ACC112 (cell line): ENCODE results near the gene TLL1.

Experiments used
- H2AFZ ChIP-seq: fragments of 200-600 bp; sonication (generic); one replicate; pipeline ENCODE4 v1.6.0; 2017; ENCODE audit warnings: antibody characterized with exemption, low read length; ENCODE audit not compliant: unreplicated experiment
- H3K27ac ChIP-seq: fragments of 200-600 bp; sonication (generic); 2 replicates; pipeline ENCODE4 v1.5.1; 2014; ENCODE audit warnings: low read depth, mild to moderate bottlenecking, antibody characterized with exemption, low read length, moderate library complexity
- H3K27me3 ChIP-seq: fragments of 200-600 bp; sonication (generic); 2 replicates; pipeline ENCODE4 v1.6.1; 2014; ENCODE audit warnings: mild to moderate bottlenecking, antibody characterized with exemption, low read length, moderate library complexity, mixed read lengths; ENCODE audit not compliant: insufficient read depth
- H3K36me3 ChIP-seq: fragments of 200-600 bp; sonication (generic); 2 replicates; pipeline ENCODE4 v1.6.1; 2016; ENCODE audit warnings: mild to moderate bottlenecking, antibody characterized with exemption, low read length, moderate library complexity, mixed read lengths; ENCODE audit not compliant: insufficient read depth
- H3K4me1 ChIP-seq: fragments of 200-600 bp; sonication (generic); one replicate; pipeline ENCODE4 v1.6.1; 2016; ENCODE audit warnings: low read length, mixed read lengths; ENCODE audit not compliant: insufficient read depth, unreplicated experiment, control insufficient read depth
- H3K4me3 ChIP-seq: fragments of 200-600 bp; sonication (generic); 2 replicates; pipeline ENCODE4 v1.5.1; 2014; ENCODE audit warnings: mild to moderate bottlenecking, low read depth, low read length
- H3K79me2 ChIP-seq: fragments of 200-600 bp; sonication (generic); one replicate; pipeline ENCODE4 v1.6.0; 2016; ENCODE audit warnings: low read length; ENCODE audit not compliant: control insufficient read depth, unreplicated experiment, insufficient read depth

TLL1 gene

DNA sequence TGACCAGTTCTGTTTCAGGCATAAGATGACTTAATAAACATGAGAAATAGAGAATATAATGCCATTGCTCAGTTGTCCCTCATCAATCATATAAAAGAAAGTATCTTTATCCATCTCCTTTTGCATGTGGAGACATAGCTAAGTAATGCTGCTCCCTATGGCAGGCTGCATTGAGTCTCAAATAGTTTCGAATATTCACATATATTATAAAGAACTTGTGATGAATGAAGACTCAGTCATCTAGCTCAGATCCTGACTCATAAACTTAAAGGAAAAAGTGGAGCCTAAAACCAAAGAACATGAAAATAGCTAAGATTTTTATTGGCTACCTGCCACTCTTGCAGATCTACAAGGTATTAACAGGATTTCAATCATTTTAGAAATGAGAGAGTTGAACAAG is 11.7 kb upstream of the TLL1 start:
- Histone ChIP-seq H3K79me2 (no peaks in the 10 kb centered on the region), H2AFZ (no peak overlapping the region), H3K27ac (no peak overlapping the region), H3K36me3 (no peaks in the 10 kb centered on the region), H3K4me3 (no peak overlapping the region), H3K4me1 (no peaks in the 10 kb centered on the region), H3K27me3 (no peaks in the 10 kb centered on the region)

- no peak overlapping the region for H2AFZ ChIP-seq
- H3K4me3 ChIP-seq = no peak overlapping the region
- H3K4me1 ChIP-seq = no peaks in the 10 kb centered on the region
- no peak overlapping the region for H3K27ac ChIP-seq
- no peaks in the 10 kb centered on the region for H3K36me3 ChIP-seq
- no peaks in the 10 kb centered on the region for H3K79me2 ChIP-seq
- no peaks in the 10 kb centered on the region for H3K27me3 ChIP-seq
Measured at GRCh38 chr4:165864271-165864670, 8.8 kb upstream of the TLL1 start.

DNA sequence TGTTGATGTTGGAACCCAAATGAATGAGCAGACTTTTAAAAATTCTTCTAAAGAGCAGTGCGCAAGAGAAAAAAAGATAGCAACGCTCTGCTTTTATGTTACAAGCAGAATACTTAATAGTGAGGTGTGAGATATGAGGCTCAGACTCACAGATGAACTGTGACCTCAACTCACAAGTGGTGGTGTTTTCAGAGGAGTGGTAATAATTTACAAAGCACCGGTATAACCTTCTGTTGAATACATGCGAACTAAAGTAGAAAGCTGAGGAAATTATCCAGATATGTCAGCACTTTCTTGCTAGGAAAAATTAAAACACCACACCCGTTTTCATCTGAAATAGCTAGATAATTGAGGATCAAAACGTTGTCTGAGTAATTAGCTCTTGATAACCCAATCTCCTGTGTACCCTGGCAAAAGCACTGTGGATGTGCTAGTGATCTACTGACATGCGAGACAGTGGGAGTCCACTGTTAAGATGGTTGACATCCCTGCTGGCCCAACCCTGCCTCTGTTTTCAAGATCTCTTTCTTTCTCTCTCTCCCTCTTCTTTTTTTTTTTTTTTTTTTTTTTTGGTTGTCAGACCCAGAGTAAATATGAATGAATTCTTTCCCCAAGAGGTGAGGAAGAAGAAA is 6.9 kb upstream of the TLL1 start:
- H3K36me3 ChIP-seq = no peaks in the 10 kb centered on the region
- H3K27ac ChIP-seq = no peak overlapping the region
- H3K27me3 ChIP-seq = peaks cover 19% of the 10 kb centered on the region
- H3K79me2 ChIP-seq = no peaks in the 10 kb centered on the region
- H3K4me3 ChIP-seq = no peak overlapping the region
- H2AFZ ChIP-seq = no peak overlapping the region
- H3K4me1 ChIP-seq = no peaks in the 10 kb centered on the region

DNA sequence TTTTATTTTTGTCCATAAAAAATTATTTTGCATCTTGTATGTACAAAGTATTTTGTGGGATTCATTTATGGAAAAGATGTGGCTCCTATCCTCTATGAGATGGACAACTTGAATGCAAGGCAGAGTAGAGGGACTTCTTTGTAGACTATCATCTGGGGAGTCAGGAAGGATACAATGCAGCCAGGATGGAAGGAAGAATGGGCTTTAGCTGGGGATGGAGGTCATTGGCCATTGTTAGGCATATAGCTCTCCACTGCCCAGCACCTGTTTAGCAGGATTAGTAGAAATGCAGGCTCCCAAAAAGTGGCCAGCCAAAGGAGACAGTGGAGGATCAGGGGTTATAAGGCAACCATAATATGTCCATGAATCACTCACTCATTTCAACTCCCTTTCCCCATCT is 5.1 kb upstream of the TLL1 start:
- no peak overlapping the region for H3K27ac ChIP-seq
- H3K4me3 ChIP-seq = no peak overlapping the region
- H3K36me3 ChIP-seq = no peaks in the 10 kb centered on the region
- no peaks in the 10 kb centered on the region for H3K79me2 ChIP-seq
- H3K4me1 ChIP-seq = no peaks in the 10 kb centered on the region
- no peak overlapping the region for H2AFZ ChIP-seq
- H3K27me3 ChIP-seq = peaks cover 37% of the 10 kb centered on the region

- Histone ChIP-seq H3K4me1 (no peaks in the 10 kb centered on the region), H3K36me3 (no peaks in the 10 kb centered on the region), H3K4me3 (peak overlapping the region; percentile 77), H3K79me2 (no peaks in the 10 kb centered on the region), H3K27me3 (peaks cover 71% of the 10 kb centered on the region), H2AFZ (peak overlapping the region; percentile 79), H3K27ac (no peak overlapping the region)
Measured at GRCh38 chr4:165873298-165874071, 448 bp downstream of the TLL1 start.

- peaks cover 71% of the 10 kb centered on the region for H3K27me3 ChIP-seq
- no peaks in the 10 kb centered on the region for H3K79me2 ChIP-seq
- no peaks in the 10 kb centered on the region for H3K4me1 ChIP-seq
- peak overlapping the region; percentile 79 for H2AFZ ChIP-seq
- H3K36me3 ChIP-seq = no peaks in the 10 kb centered on the region
- no peak overlapping the region for H3K27ac ChIP-seq
- peak overlapping the region; percentile 77 for H3K4me3 ChIP-seq
Measured at GRCh38 chr4:165874072-165874790, 1.2 kb downstream of the TLL1 start.

DNA sequence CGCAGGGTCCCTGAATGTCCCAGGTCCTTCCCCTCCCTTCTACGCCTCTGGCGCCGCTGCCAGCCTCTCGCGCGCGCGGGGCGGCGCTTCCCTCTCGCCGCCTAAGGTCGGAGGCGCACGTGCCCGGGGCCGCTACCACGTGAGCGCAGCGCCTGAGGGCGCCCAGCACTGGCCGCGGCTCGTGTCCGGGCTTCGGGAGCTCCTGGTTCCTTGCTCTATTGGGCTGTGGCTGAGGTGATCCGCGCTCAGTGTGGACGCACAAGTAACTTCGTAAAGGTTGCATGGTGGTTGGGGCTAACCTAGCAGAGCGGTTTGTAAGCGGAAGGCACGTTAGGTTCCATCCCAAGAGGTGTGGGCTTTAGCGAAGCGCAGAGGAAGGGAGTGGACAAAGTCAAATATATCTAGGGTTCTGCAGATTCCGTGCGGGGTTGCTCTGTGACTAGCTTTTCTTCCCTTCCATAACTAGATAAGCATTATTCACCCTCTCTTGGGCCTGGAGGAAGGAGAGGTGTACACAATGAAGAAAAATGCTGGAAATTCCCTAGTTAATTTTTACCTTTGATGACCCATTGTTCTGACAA is 1.8 kb downstream of the TLL1 start:
- peak overlapping the region; percentile 79 for H2AFZ ChIP-seq
- H3K36me3 ChIP-seq = no peaks in the 10 kb centered on the region
- H3K4me3 ChIP-seq = peak overlapping the region; percentile 77
- H3K27me3 ChIP-seq = peaks cover 65% of the 10 kb centered on the region
- H3K27ac ChIP-seq = no peak overlapping the region
- H3K79me2 ChIP-seq = no peaks in the 10 kb centered on the region
- no peaks in the 10 kb centered on the region for H3K4me1 ChIP-seq

GRCh38 chr4:165875446-165875845 is 2.4 kb downstream of the TLL1 start:
- H3K27me3 ChIP-seq = peaks cover 60% of the 10 kb centered on the region
- no peaks in the 10 kb centered on the region for H3K36me3 ChIP-seq
- no peak overlapping the region for H3K4me3 ChIP-seq
- no peak overlapping the region for H3K27ac ChIP-seq
- no peak overlapping the region for H2AFZ ChIP-seq
- H3K4me1 ChIP-seq = no peaks in the 10 kb centered on the region
- no peaks in the 10 kb centered on the region for H3K79me2 ChIP-seq

DNA sequence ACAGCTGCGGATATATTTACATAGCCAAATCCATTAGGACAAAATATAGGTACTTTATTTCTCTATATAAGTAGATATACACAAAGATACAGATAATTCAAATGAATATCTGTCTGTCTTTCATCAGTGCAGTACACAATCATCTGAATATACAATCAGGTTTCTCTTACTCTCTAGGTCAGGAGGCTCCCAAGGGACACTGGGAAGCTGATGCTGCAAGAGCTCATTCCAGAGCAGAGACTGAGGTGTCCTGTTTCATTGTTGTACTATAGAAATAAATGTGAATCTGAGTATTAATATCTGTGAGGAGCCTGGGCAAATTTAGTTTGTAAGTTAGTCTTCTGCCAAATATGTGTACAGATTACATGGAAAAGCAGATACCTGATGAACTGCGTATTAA is 4.2 kb downstream of the TLL1 start:
- Histone ChIP-seq H3K27me3 (peaks cover 51% of the 10 kb centered on the region), H3K27ac (no peak overlapping the region), H3K79me2 (no peaks in the 10 kb centered on the region), H2AFZ (no peak overlapping the region), H3K36me3 (no peaks in the 10 kb centered on the region), H3K4me1 (no peaks in the 10 kb centered on the region), H3K4me3 (no peak overlapping the region)

- H2AFZ ChIP-seq = no peak overlapping the region
- H3K27ac ChIP-seq = no peak overlapping the region
- no peaks in the 10 kb centered on the region for H3K36me3 ChIP-seq
- peaks cover 30% of the 10 kb centered on the region for H3K27me3 ChIP-seq
- H3K79me2 ChIP-seq = no peaks in the 10 kb centered on the region
- H3K4me3 ChIP-seq = no peak overlapping the region
- no peaks in the 10 kb centered on the region for H3K4me1 ChIP-seq
Measured at GRCh38 chr4:165879641-165880040, 6.6 kb downstream of the TLL1 start.
